GM12878 (cell line): ENCODE measurements around the gene GSTM4.

Experiments
- JUND ChIP-seq: IDR thresholded peaks from 2 replicates; pipeline ENCODE4 v1.6.1; 2012; ENCODE audit warnings: low read depth, mild to moderate bottlenecking, low read length, improper control_type of control experiment, moderate library complexity
- POLR2A ChIP-seq: IDR thresholded peaks from 2 replicates; pipeline ENCODE4 v1.6.1; 2011; ENCODE audit warnings: low read depth, mild to moderate bottlenecking, low read length
- TF ChIP-seq, protein P1 (sequence below), 3 experiments: IDR thresholded peaks in 2 of 3; conservative IDR thresholded peaks in 1 of 3; 2 replicates each; pipeline ENCODE4 v1.5.1; 2011; ENCODE audit warnings: low read depth in 3 of 3, low read length in 3 of 3, mild to moderate bottlenecking in 3 of 3, control low read depth in 2 of 3, moderate library complexity in 2 of 3, inconsistent platforms in 1 of 3, mixed read lengths in 1 of 3; ENCODE audit not compliant: control insufficient read depth in 2 of 3, insufficient read depth in 1 of 3; ENCODE audit errors: extremely low read depth in 1 of 3

DNA sequence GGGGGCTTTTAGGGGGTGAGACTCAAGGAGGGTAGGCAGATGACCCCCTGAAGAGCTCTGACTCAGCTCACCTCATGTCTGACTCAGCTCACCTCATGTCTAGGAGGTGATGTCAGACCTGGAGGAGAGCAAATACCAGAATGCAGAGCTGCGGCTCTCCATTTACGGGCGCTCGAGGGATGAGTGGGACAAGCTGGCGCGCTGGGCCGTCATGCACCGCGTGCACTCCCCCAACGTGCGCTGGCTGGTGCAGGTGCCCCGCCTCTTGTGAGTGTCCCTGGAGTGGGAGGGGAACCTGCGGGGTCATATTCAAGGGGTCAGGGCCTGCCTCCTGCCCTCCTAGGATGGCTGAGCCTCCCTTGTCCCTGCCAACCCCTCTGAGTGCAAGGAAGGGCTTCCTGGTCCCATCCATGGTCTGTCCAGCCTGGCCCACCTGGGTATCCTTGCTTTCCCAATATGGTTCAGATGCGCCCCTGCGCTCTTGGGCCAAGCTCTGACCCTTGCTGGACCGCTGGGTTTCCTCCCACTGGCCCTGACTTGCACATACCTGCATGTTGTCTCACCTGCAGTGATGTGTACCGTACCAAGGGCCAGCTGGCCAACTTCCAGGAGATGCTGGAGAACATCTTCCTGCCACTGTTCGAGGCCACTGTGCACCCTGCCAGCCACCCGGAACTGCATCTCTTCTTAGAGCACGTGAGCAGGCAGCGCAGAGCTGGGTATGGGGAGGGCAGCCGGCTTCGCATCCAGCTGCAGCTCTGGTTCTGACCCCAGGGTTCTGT, 27.2 kb upstream of the GSTM4 start:
- TF ChIP-seq, protein P1, sequence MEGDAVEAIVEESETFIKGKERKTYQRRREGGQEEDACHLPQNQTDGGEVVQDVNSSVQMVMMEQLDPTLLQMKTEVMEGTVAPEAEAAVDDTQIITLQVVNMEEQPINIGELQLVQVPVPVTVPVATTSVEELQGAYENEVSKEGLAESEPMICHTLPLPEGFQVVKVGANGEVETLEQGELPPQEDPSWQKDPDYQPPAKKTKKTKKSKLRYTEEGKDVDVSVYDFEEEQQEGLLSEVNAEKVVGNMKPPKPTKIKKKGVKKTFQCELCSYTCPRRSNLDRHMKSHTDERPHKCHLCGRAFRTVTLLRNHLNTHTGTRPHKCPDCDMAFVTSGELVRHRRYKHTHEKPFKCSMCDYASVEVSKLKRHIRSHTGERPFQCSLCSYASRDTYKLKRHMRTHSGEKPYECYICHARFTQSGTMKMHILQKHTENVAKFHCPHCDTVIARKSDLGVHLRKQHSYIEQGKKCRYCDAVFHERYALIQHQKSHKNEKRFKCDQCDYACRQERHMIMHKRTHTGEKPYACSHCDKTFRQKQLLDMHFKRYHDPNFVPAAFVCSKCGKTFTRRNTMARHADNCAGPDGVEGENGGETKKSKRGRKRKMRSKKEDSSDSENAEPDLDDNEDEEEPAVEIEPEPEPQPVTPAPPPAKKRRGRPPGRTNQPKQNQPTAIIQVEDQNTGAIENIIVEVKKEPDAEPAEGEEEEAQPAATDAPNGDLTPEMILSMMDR (IDR thresholded peaks at IDR 0.05 in 2 of 3, conservative IDR thresholded peaks at IDR 0.05 in 1 of 3; ENCODE audit: control insufficient read depth in 2 of 3, extremely low read depth in 1 of 3, insufficient read depth in 1 of 3, low read depth in 3 of 3, low read length in 3 of 3): no peak
- TF ChIP-seq POLR2A (no peak), JUND (no peak)
